H1 (cell line): ENCODE data around the gene HLTF. TPM values are rescaled to one million over a fixed set of nuclear protein-coding genes. Genes with fewer than 3 reads are reported as not detected.

Experiments
- CTCF ChIA-PET: fragments of 300-600 bp; sonication (Branson Sonifier 250); formaldehyde crosslinking; loops from one replicate; lab custom pipeline; 2021; ENCODE audit not compliant: partially characterized antibody; lab: Charles Lee
- POLR2A ChIA-PET: fragments of 300-600 bp; sonication (Branson Sonifier 250); formaldehyde crosslinking; loops from one replicate; lab custom pipeline; 2021; ENCODE audit warnings: inconsistent platforms; ENCODE audit not compliant: partially characterized antibody; lab: Charles Lee
- DNase-seq, 2 experiments: peaks; one replicate each; pipeline versions ENCODE4 v3.0.0 to v3.0.0-alpha.2; 2010 to 2022; ENCODE audit warnings: low spot score in 2 of 2, low read depth in 1 of 2, mixed read lengths in 1 of 2
- FAIRE-seq: peaks from 2 replicates; lab custom pipeline; 2011; peaks lifted over from hg19 to GRCh38; lab: Jason Lieb, UNC
- H2AFZ ChIP-seq: 2 replicates; pipeline ENCODE4 v1.8.1; 2012; ENCODE audit warnings: low read length, inconsistent platforms
- H2AK5ac ChIP-seq: 2 replicates; pipeline ENCODE4 v1.6.1; 2013; ENCODE audit warnings: low read depth, low read length
- H2BK120ac ChIP-seq: replicated peaks from 2 replicates; pipeline ENCODE3; 2013; ENCODE audit warnings: low read depth, low read length, inconsistent platforms
- H2BK12ac ChIP-seq: 2 replicates; pipeline ENCODE4 v1.6.1; 2013; ENCODE audit warnings: low read depth, low read length
- H2BK15ac ChIP-seq: 2 replicates; pipeline ENCODE4 v1.6.1; 2013; ENCODE audit warnings: low read length
- H2BK20ac ChIP-seq: 2 replicates; pipeline ENCODE4 v1.6.1; 2013; ENCODE audit warnings: low read length
- H2BK5ac ChIP-seq: 2 replicates; pipeline ENCODE4 v1.6.1; 2013; ENCODE audit warnings: low read depth, low read length
- H3K14ac ChIP-seq: 2 replicates; pipeline ENCODE4 v1.6.1; 2013; ENCODE audit warnings: inconsistent platforms; ENCODE audit not compliant: insufficient read length
- H3K18ac ChIP-seq: 2 replicates; pipeline ENCODE4 v1.6.1; 2013; ENCODE audit warnings: low read length; ENCODE audit errors: extremely low read depth
- H3K23ac ChIP-seq: 2 replicates; pipeline ENCODE4 v1.6.1; 2013; ENCODE audit warnings: inconsistent platforms; ENCODE audit not compliant: insufficient read length
- H3K23me2 ChIP-seq: 2 replicates; pipeline ENCODE4 v1.6.1; 2013; ENCODE audit warnings: low read depth, low read length
- H3K27ac ChIP-seq: 2 replicates; pipeline ENCODE4 v1.6.1; 2011; ENCODE audit warnings: low read depth, low read length, inconsistent platforms
- H3K27me3 ChIP-seq, 4 experiments: replicated peaks in 1 of 4; 1 replicate in 1 of 4; 2 replicates in 3 of 4; pipeline versions ENCODE4 v1.6.1 to v1.8.1; 2011 to 2013; ENCODE audit warnings: low read length in 3 of 4, mild to moderate bottlenecking in 3 of 4, inconsistent platforms in 2 of 4, mixed read lengths in 2 of 4, moderate library complexity in 1 of 4; ENCODE audit not compliant: control insufficient read depth in 3 of 4, insufficient read depth in 3 of 4; ENCODE audit errors: extremely low read depth in 1 of 4
- H3K36me3 ChIP-seq, 4 experiments: 2 replicates each; pipeline versions ENCODE4 v1.6.1 to v1.8.1; 2011 to 2013; ENCODE audit warnings: mild to moderate bottlenecking in 4 of 4, low read length in 3 of 4, moderate library complexity in 2 of 4, control low read depth in 1 of 4, inconsistent platforms in 1 of 4; ENCODE audit not compliant: insufficient read depth in 4 of 4, control insufficient read depth in 2 of 4
- H3K4ac ChIP-seq: replicated peaks from 2 replicates; pipeline ENCODE3; 2013; ENCODE audit warnings: low read length, low read depth, mixed read lengths, inconsistent platforms; ENCODE audit not compliant: insufficient read length
- H3K4me1 ChIP-seq, 4 experiments: replicated peaks in 1 of 4; 1 replicate in 1 of 4; 2 replicates in 3 of 4; pipeline versions ENCODE4 v1.6.1 to v1.8.1; 2011 to 2013; ENCODE audit warnings: low read length in 3 of 4, inconsistent platforms in 2 of 4, mixed read lengths in 1 of 4; ENCODE audit not compliant: insufficient read depth in 4 of 4, control insufficient read depth in 3 of 4
- H3K4me2 ChIP-seq, 2 experiments: 2 replicates each; pipeline versions ENCODE4 v1.6.1 to v1.8.1; 2011 to 2013; ENCODE audit warnings: low read depth in 2 of 2, low read length in 2 of 2, control low read depth in 1 of 2, inconsistent platforms in 1 of 2, mild to moderate bottlenecking in 1 of 2; ENCODE audit not compliant: insufficient read depth in 1 of 2
- H3K4me3 ChIP-seq, 4 experiments: fragments of 200-600, 300-600 bp in 1 of 4; sonication (generic), shearing (Covaris generic), sonication (Bioruptor Twin) in 1 of 4; 2 replicates each; pipeline versions ENCODE4 v1.5.1 to v1.8.1; 2011 to 2016; ENCODE audit warnings: low read length in 4 of 4, low read depth in 3 of 4, control low read depth in 2 of 4, inconsistent platforms in 2 of 4, mild to moderate bottlenecking in 2 of 4, mixed read lengths in 1 of 4, moderate library complexity in 1 of 4; ENCODE audit not compliant: insufficient read depth in 2 of 4; ENCODE audit errors: extremely low read depth in 1 of 4
- H3K56ac ChIP-seq: replicated peaks from 2 replicates; pipeline ENCODE3; 2013; ENCODE audit warnings: low read depth, mild to moderate bottlenecking, mixed read lengths, low read length, inconsistent platforms; ENCODE audit not compliant: insufficient read length
- H3K79me1 ChIP-seq: 2 replicates; pipeline ENCODE4 v1.6.1; 2013; ENCODE audit warnings: low read depth, low read length, control low read depth
- H3K79me2 ChIP-seq, 2 experiments: 2 replicates each; pipeline versions ENCODE4 v1.6.1 to v1.8.1; 2012 to 2013; ENCODE audit warnings: low read length in 2 of 2, mild to moderate bottlenecking in 2 of 2, inconsistent platforms in 1 of 2; ENCODE audit not compliant: insufficient read depth in 2 of 2, control insufficient read depth in 1 of 2
- H3K9ac ChIP-seq, 4 experiments: replicated peaks in 1 of 4; 1 replicate in 1 of 4; 2 replicates in 3 of 4; pipeline versions ENCODE4 v1.6.1 to v1.8.1; 2011 to 2013; ENCODE audit warnings: low read depth in 3 of 4, low read length in 3 of 4, control low read depth in 2 of 4, mild to moderate bottlenecking in 2 of 4, moderate library complexity in 2 of 4, inconsistent platforms in 1 of 4; ENCODE audit errors: extremely low read depth in 1 of 4
- H3K9me3 ChIP-seq, 2 experiments: 2 replicates each; pipeline versions ENCODE4 v1.6.1 to v1.8.1; 2012 to 2013; ENCODE audit warnings: mild to moderate bottlenecking in 2 of 2, moderate library complexity in 2 of 2, control low read depth in 1 of 2, inconsistent platforms in 1 of 2, low read depth in 1 of 2, low read length in 1 of 2, mixed read lengths in 1 of 2; ENCODE audit not compliant: insufficient read depth in 2 of 2
- H4K20me1 ChIP-seq, 2 experiments: replicated peaks in 1 of 2; 2 replicates each; pipeline versions ENCODE3 to v1.8.1; 2011 to 2013; ENCODE audit warnings: inconsistent platforms in 2 of 2, low read length in 2 of 2, mild to moderate bottlenecking in 1 of 2; ENCODE audit not compliant: insufficient read depth in 2 of 2, control insufficient read depth in 1 of 2
- H4K5ac ChIP-seq: 2 replicates; pipeline ENCODE4 v1.6.1; 2013; ENCODE audit warnings: low read length, low read depth, mixed read lengths, inconsistent platforms; ENCODE audit not compliant: insufficient read length
- H4K8ac ChIP-seq: 2 replicates; pipeline ENCODE4 v1.8.0; 2013; ENCODE audit warnings: mild to moderate bottlenecking, moderate library complexity, low read length, inconsistent platforms; ENCODE audit not compliant: insufficient read depth; ENCODE audit errors: extremely low read depth
- H4K91ac ChIP-seq: replicated peaks from 2 replicates; pipeline ENCODE3; 2013; ENCODE audit warnings: low read length, mixed read lengths, inconsistent platforms; ENCODE audit not compliant: insufficient read length
- BCL11A ChIP-seq, 2 experiments: IDR thresholded peaks; one replicate each; pipeline ENCODE4 v1.6.1; 2011; ENCODE audit warnings: low read depth in 2 of 2, low read length in 2 of 2, mild to moderate bottlenecking in 2 of 2
- BRCA1 ChIP-seq: IDR thresholded peaks from 2 replicates; pipeline ENCODE4 v1.6.1; 2012; ENCODE audit warnings: low read depth, low read length, improper control_type of control experiment
- CTBP2 ChIP-seq: IDR thresholded peaks from 2 replicates; pipeline ENCODE4 v1.7.0; 2011; ENCODE audit warnings: borderline replicate concordance, mild to moderate bottlenecking, moderate library complexity, mixed read lengths, low read length; ENCODE audit not compliant: insufficient read depth, insufficient read length
- GTF2F1 ChIP-seq: IDR thresholded peaks from 2 replicates; pipeline ENCODE4 v1.6.1; 2012; ENCODE audit warnings: low read depth, low read length, improper control_type of control experiment, borderline replicate concordance
- HDAC2 ChIP-seq, 2 experiments: fragments of 300-600 bp in 1 of 2; sonication (generic) in 1 of 2; IDR thresholded peaks; 2 replicates each; pipeline ENCODE4 v1.6.1; 2011 to 2012; ENCODE audit warnings: low read depth in 2 of 2, low read length in 2 of 2, mild to moderate bottlenecking in 2 of 2, moderate library complexity in 2 of 2, borderline replicate concordance in 1 of 2, inconsistent platforms in 1 of 2
- JUN ChIP-seq: IDR thresholded peaks from 2 replicates; pipeline ENCODE4 v1.6.1; 2011; ENCODE audit warnings: low read depth, mild to moderate bottlenecking, improper control_type of control experiment, low read length
- MAFK ChIP-seq: IDR thresholded peaks from 2 replicates; pipeline ENCODE4 v1.6.1; 2012; ENCODE audit warnings: low read depth, mild to moderate bottlenecking, improper control_type of control experiment, low read length
- PHF8 ChIP-seq: fragments of 200-600 bp; sonication (generic); conservative IDR thresholded peaks from 2 replicates; pipeline ENCODE4 v1.7.1; 2012; ENCODE audit warnings: low read depth, mild to moderate bottlenecking, inconsistent platforms, low read length, moderate library complexity
- POLR2A ChIP-seq, 2 experiments: IDR thresholded peaks; 1 replicate in 1 of 2; 2 replicates in 1 of 2; pipeline ENCODE4 v1.6.1; 2011; ENCODE audit warnings: low read depth in 2 of 2, low read length in 2 of 2, mild to moderate bottlenecking in 2 of 2; ENCODE audit errors: control extremely low read depth in 1 of 2
- RAD21 ChIP-seq, 2 experiments: IDR thresholded peaks in 1 of 2; conservative IDR thresholded peaks in 1 of 2; 2 replicates each; pipeline ENCODE4 v1.6.1; 2011; ENCODE audit warnings: low read depth in 2 of 2, low read length in 2 of 2, improper control_type of control experiment in 1 of 2, inconsistent platforms in 1 of 2, mild to moderate bottlenecking in 1 of 2, moderate library complexity in 1 of 2
- SIN3A ChIP-seq, 2 experiments: IDR thresholded peaks in 1 of 2; conservative IDR thresholded peaks in 1 of 2; 2 replicates each; pipeline ENCODE4 v1.6.1; 2011 to 2012; ENCODE audit warnings: low read length in 2 of 2, improper control_type of control experiment in 1 of 2, low read depth in 1 of 2, mild to moderate bottlenecking in 1 of 2
- SP2 ChIP-seq: IDR thresholded peaks from 2 replicates; pipeline ENCODE4 v1.6.1; 2012; ENCODE audit warnings: mild to moderate bottlenecking, low read length, inconsistent platforms
- ZNF274 ChIP-seq: IDR thresholded peaks from 2 replicates; pipeline ENCODE4 v1.7.0; 2012; ENCODE audit warnings: low read length, borderline replicate concordance; ENCODE audit errors: extremely low read depth
- WGBS, 2 experiments: shearing (Covaris generic) in 1 of 2; methylation state at CpG; one replicate each; pipeline versions ENCODE4 v1.1.6 to v1.1.7; 2013 to 2015; ENCODE audit warnings: low lambda C conversion rate in 2 of 2, mixed read lengths in 2 of 2, inconsistent platforms in 1 of 2, low coverage in 1 of 2, missing lambda C conversion rate in 1 of 2; ENCODE audit not compliant: insufficient replicate concordance in 2 of 2, insufficient coverage in 1 of 2, insufficient read length in 1 of 2; ENCODE audit errors: extremely low coverage in 1 of 2, missing lambda C conversion rate in 1 of 2; 5-methylcytosine and 5-hydroxymethylcytosine counted together
- polyA plus RNA-seq, 7 experiments: library from polyadenylated mRNA; depleted of rRNA in 3 of 7; stranded (reverse) in 5 of 7; unstranded in 2 of 7; fragments of >200 nt in 5 of 7; fragments of 200-250 nt in 2 of 7; gene quantifications; 1 replicate in 5 of 7; 2 replicates in 1 of 7; 4 replicates in 1 of 7; pipeline versions ENCODE4 v1.2.1 to v1.2.3, GENCODE V29; 2011 to 2013; ENCODE audit warnings: missing spikeins in 2 of 7, mixed read lengths in 2 of 7
- total RNA-seq: library from RNA; stranded (reverse); fragmentation: NEBNext Ultra II Directional; extraction: Animal tissue kit (Norgen Biotek cat#: 25700); gene quantifications from 2 replicates; pipeline ENCODE4 v1.2.1, GENCODE V29; 2021
- TF ChIP-seq, protein P1 (sequence below): IDR thresholded peaks from 2 replicates; pipeline ENCODE4 v1.6.1; 2012; ENCODE audit warnings: inconsistent platforms

Gene HLTF
- total and polyA plus RNA-seq, 2 of the 8 experiments (the other 6 are each of a cell fraction or from before 2014, with no cell fraction given), result 18.1 to 60.3 TPM

DNA sequence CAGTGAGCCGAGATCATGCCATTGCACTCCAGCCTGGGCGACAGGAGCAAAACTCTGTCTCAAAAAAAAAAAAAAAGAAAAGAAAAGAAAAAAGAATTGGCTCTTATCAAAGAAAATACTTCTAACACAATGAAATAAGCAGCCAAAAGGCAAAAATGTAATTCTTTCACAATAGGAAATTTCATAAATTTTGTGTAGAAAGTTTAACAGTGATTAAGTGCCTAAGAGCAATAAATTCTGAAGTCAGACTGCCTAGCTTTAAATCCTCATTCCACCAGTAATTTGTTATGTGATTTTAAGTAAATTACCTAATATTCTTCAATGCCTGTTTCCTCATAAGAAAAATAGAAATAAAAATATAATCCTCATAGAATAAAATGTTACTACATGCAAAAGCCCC, 24.6 kb downstream of the HLTF start:
- no peak overlapping the region for H2BK20ac ChIP-seq
- no peak overlapping the region for H3K9ac ChIP-seq
- no peak overlapping the region for H2BK15ac ChIP-seq
- ChIA-PET POLR2A (no interaction called here), CTCF (no interaction called here)
- H2BK120ac ChIP-seq, result no peak overlapping the region
- H3K4me3 ChIP-seq, result no peak overlapping the region
- no peak overlapping the region for H3K23ac ChIP-seq
- H3K14ac ChIP-seq, result no peak overlapping the region
- FAIRE-seq, result no peak
- peaks cover 0 to 68% (median 16%) of the 10 kb centered on the region in 4 experiments; a peak in 6 of 8 replicates for H3K36me3 ChIP-seq
- no peak overlapping the region for H3K4me2 ChIP-seq
- no peak overlapping the region for H4K8ac ChIP-seq
- no peak for DNase-seq
- no peaks in the 10 kb centered on the region for H3K79me2 ChIP-seq
- whole genome bisulfite sequencing, 2 experiments, result no CpG with 5 or more reads among the region's 2 CpGs
- H3K4ac ChIP-seq, result no peak overlapping the region
- H4K5ac ChIP-seq, result no peak overlapping the region
- H4K91ac ChIP-seq, result no peak overlapping the region
- H3K18ac ChIP-seq, result no peak overlapping the region
- H4K20me1 ChIP-seq, result no peaks in the 10 kb centered on the region
- no peaks in the 10 kb centered on the region for H3K27me3 ChIP-seq
- H2BK12ac ChIP-seq, result no peak overlapping the region
- H2AFZ ChIP-seq, result no peak overlapping the region
- H3K23me2 ChIP-seq, result no peaks in the 10 kb centered on the region
- no peak overlapping the region for H3K56ac ChIP-seq
- no peaks in the 10 kb centered on the region for H3K9me3 ChIP-seq
- no peak overlapping the region for H3K27ac ChIP-seq
- no peak overlapping the region for H2BK5ac ChIP-seq
- no peaks in the 10 kb centered on the region for H3K4me1 ChIP-seq
- no peak overlapping the region for H2AK5ac ChIP-seq
- H3K79me1 ChIP-seq, result no peaks in the 10 kb centered on the region
- TF ChIP-seq POLR2A (IDR thresholded peaks at IDR 0.05; ENCODE audit: control extremely low read depth in 1 of 2, low read depth in 2 of 2, low read length in 2 of 2), result no peak
- no peak for TF ChIP-seq PHF8
- TF ChIP-seq JUN, result no peak
- no peak for TF ChIP-seq SP2
- no peak for TF ChIP-seq MAFK
- TF ChIP-seq BRCA1, result no peak
- TF ChIP-seq CTBP2, result no peak
- no peak for TF ChIP-seq RAD21 (IDR thresholded peaks at IDR 0.05 in 1 of 2, conservative IDR thresholded peaks at IDR 0.05 in 1 of 2; ENCODE audit: low read depth in 2 of 2, low read length in 2 of 2)
- no peak for TF ChIP-seq BCL11A (IDR thresholded peaks at IDR 0.05; ENCODE audit: low read depth in 2 of 2, low read length in 2 of 2)
- no peak for TF ChIP-seq ZNF274
- no peak for TF ChIP-seq HDAC2 (IDR thresholded peaks at IDR 0.05; ENCODE audit: borderline replicate concordance in 1 of 2, low read depth in 2 of 2, low read length in 2 of 2)
- TF ChIP-seq, protein P1, sequence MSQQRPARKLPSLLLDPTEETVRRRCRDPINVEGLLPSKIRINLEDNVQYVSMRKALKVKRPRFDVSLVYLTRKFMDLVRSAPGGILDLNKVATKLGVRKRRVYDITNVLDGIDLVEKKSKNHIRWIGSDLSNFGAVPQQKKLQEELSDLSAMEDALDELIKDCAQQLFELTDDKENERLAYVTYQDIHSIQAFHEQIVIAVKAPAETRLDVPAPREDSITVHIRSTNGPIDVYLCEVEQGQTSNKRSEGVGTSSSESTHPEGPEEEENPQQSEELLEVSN, result no peak
- TF ChIP-seq GTF2F1, result no peak
- no peak for TF ChIP-seq SIN3A (conservative IDR thresholded peaks at IDR 0.05 in 1 of 2, IDR thresholded peaks at IDR 0.05 in 1 of 2; ENCODE audit: low read depth in 1 of 2, low read length in 2 of 2)
